Measurements from ENCODE around the gene KPNA6.

The KPNA6 gene
- long read RNA-seq, full-length matches to known transcripts: 124 of 163 reads
- long read RNA-seq, partial matches to known transcripts: 15 of 163 reads
- long read RNA-seq, other reads (novel, unspliced or antisense): 24 of 163 reads

DNA sequence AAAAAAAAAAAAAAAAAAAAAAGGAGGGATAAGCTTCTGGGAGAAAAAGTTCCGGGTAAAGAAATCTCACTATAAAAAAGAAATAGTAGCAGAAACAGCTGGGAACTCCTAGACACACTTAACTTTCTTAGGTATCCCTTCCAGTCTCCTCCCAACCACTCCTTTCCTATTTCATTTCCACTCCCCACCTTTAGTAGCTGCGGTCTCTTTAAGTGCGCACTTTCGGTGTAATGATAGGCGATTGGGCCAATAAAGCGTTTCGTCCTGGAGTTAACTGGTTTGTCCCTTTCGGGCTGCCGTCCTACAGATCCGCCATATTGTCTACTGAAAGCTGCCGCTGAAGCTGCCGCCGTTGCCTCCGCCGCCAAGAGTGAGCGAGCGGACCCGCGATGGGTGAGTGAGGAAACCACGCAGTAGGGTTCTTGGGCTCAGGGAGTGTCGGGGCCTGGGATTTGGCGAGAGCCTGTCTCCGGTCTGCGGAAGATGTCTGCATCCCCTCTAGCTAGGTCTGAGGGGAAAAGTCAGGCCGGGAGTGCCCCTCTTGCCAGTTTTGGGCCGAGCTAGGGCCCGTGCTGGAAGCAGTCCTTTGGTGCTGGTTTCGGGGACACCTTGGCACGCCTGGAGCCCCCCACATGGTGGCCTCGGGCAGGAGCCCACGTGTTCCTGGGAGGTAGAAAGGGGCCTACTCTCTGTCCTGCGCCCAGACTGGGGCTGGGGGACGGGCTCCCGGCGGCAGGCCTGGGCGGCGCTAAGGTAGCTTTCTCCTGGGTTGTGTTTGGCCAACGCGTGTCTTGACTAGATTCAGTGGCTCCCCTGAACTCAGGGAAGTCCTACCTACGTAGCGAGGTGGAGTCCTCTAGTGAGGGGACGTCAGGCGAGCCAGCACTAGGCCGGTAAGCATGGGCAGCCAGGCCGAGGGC is at the start of gene KPNA6:
KPNA6 (plus strand) TSS at position 315 of the 920 bp plus-strand sequence; CDS start at position 390, 75 bp downstream.
- Histone ChIP-seq H3K27me3 (ENCODE audit: insufficient read depth, poor library complexity, severe bottlenecking) (no peaks in the 10 kb centered on the region), H3K27ac (replicated peaks) (peak within 1 kb of the TSS; percentile 88), H3K4me3 (replicated peaks; ENCODE audit: insufficient read depth, low read length) (peak within 1 kb of the TSS; percentile 85)
- peak; percentile 92 for DNase-seq (ENCODE audit: low read depth in 1 of 2, low spot score in 1 of 2)
- TF ChIP-seq, protein P1, sequence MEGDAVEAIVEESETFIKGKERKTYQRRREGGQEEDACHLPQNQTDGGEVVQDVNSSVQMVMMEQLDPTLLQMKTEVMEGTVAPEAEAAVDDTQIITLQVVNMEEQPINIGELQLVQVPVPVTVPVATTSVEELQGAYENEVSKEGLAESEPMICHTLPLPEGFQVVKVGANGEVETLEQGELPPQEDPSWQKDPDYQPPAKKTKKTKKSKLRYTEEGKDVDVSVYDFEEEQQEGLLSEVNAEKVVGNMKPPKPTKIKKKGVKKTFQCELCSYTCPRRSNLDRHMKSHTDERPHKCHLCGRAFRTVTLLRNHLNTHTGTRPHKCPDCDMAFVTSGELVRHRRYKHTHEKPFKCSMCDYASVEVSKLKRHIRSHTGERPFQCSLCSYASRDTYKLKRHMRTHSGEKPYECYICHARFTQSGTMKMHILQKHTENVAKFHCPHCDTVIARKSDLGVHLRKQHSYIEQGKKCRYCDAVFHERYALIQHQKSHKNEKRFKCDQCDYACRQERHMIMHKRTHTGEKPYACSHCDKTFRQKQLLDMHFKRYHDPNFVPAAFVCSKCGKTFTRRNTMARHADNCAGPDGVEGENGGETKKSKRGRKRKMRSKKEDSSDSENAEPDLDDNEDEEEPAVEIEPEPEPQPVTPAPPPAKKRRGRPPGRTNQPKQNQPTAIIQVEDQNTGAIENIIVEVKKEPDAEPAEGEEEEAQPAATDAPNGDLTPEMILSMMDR (IDR thresholded peaks at IDR 0.05; ENCODE audit: insufficient read depth, low read length): no peak
- TF ChIP-seq SPI1 (IDR thresholded peaks at IDR 0.05; ENCODE audit: borderline replicate concordance, low read depth) (no peak), GABPA (IDR thresholded peaks at IDR 0.05; ENCODE audit: low read depth) (no peak), POLR2AphosphoS5 (IDR thresholded peaks at IDR 0.05; ENCODE audit: low read depth) (peak; percentile 61)
- TF ChIP-seq, protein P2, sequence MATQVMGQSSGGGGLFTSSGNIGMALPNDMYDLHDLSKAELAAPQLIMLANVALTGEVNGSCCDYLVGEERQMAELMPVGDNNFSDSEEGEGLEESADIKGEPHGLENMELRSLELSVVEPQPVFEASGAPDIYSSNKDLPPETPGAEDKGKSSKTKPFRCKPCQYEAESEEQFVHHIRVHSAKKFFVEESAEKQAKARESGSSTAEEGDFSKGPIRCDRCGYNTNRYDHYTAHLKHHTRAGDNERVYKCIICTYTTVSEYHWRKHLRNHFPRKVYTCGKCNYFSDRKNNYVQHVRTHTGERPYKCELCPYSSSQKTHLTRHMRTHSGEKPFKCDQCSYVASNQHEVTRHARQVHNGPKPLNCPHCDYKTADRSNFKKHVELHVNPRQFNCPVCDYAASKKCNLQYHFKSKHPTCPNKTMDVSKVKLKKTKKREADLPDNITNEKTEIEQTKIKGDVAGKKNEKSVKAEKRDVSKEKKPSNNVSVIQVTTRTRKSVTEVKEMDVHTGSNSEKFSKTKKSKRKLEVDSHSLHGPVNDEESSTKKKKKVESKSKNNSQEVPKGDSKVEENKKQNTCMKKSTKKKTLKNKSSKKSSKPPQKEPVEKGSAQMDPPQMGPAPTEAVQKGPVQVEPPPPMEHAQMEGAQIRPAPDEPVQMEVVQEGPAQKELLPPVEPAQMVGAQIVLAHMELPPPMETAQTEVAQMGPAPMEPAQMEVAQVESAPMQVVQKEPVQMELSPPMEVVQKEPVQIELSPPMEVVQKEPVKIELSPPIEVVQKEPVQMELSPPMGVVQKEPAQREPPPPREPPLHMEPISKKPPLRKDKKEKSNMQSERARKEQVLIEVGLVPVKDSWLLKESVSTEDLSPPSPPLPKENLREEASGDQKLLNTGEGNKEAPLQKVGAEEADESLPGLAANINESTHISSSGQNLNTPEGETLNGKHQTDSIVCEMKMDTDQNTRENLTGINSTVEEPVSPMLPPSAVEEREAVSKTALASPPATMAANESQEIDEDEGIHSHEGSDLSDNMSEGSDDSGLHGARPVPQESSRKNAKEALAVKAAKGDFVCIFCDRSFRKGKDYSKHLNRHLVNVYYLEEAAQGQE (IDR thresholded peaks at IDR 0.05; ENCODE audit: insufficient replicate concordance, low read depth): no peak

DNA sequence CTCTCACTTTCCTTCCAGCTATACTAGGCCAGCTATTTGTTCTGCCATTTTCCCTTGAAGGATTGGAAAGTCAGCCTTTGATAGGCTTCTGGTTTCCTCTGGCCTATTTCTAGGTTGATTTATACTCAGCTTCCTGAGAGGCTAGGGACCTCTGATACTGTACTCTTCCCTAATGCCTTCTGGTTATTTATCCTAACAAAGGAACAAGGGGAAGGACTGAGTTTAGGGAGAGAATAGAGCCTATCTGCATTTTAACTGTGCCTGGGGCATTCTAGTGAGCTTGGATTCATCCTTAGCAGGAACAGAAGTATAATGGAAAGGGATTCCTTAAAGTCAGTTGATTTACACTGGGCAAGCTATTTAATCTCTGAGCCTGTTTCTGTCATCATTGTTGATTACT is 46.9 kb upstream of the KPNA6 start:
- H3K27me3 ChIP-seq (ENCODE audit: insufficient read depth, poor library complexity, severe bottlenecking): no peaks in the 10 kb centered on the region
- H3K27ac ChIP-seq (replicated peaks): no peak overlapping the region
- TF ChIP-seq, protein P2 (IDR thresholded peaks at IDR 0.05; ENCODE audit: insufficient replicate concordance, low read depth): no peak
- TF ChIP-seq POLR2AphosphoS5 (IDR thresholded peaks at IDR 0.05; ENCODE audit: low read depth) (no peak), SPI1 (IDR thresholded peaks at IDR 0.05; ENCODE audit: borderline replicate concordance, low read depth) (no peak), GABPA (IDR thresholded peaks at IDR 0.05; ENCODE audit: low read depth) (no peak)
- TF ChIP-seq, protein P1 (IDR thresholded peaks at IDR 0.05; ENCODE audit: insufficient read depth, low read length): no peak
- no peak for DNase-seq (ENCODE audit: low read depth in 1 of 2, low spot score in 1 of 2)
- H3K4me3 ChIP-seq (replicated peaks; ENCODE audit: insufficient read depth, low read length): no peak overlapping the region

DNA sequence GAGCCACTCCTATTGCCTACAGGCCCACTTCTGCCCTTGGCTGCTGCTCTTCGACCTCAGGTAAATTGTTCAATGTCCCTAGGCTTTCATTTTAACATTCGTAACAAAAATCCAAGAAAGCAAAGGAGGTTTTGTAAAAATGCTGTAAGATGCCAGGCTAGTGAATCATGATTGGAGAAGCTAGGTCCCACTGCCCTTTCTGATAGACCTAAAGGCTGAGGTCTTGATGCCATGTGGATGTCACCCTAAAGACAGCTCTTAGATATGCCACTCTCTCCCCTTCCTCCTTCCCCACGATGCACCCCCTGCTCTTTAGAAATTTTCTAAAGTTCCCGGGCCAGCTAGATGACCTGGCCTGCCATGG is 45.0 kb upstream of the KPNA6 start:
- TF ChIP-seq, protein P1 (IDR thresholded peaks at IDR 0.05; ENCODE audit: insufficient read depth, low read length): no peak
- TF ChIP-seq, protein P2 (IDR thresholded peaks at IDR 0.05; ENCODE audit: insufficient replicate concordance, low read depth): no peak
- TF ChIP-seq POLR2AphosphoS5 (IDR thresholded peaks at IDR 0.05; ENCODE audit: low read depth): no peak
- TF ChIP-seq SPI1 (IDR thresholded peaks at IDR 0.05; ENCODE audit: borderline replicate concordance, low read depth): no peak
- no peak for TF ChIP-seq GABPA (IDR thresholded peaks at IDR 0.05; ENCODE audit: low read depth)
- Histone ChIP-seq H3K27ac (replicated peaks) (no peak overlapping the region), H3K4me3 (replicated peaks; ENCODE audit: insufficient read depth, low read length) (no peak overlapping the region), H3K27me3 (ENCODE audit: insufficient read depth, poor library complexity, severe bottlenecking) (no peaks in the 10 kb centered on the region)
- no peak for DNase-seq (ENCODE audit: low read depth in 1 of 2, low spot score in 1 of 2)
